CD4-positive, alpha-beta T cell (primary cell): ENCODE results near the gene ONECUT3. TPM values are rescaled to one million over a fixed set of nuclear protein-coding genes. Genes with fewer than 3 reads are reported as not detected.
"Not testable (repeated sequence)": the region's sequence is repeated elsewhere in the genome, so short reads cannot be mapped to it uniquely, and the experiment has no call there.

Experiments
- ATAC-seq: fragments of 200-7000 bp; cut with Tn5 transposase; one replicate; pipeline ENCODE4 v1.10.0; 2022; ENCODE audit warnings: mild to moderate bottlenecking; ENCODE audit not compliant: poor library complexity
- CTCF ChIA-PET: fragments of 350-600 bp; sonication (Branson Sonifier 250); formaldehyde crosslinking; loops from one replicate; lab custom pipeline; 2021; ENCODE audit warnings: antibody characterized with exemption, inconsistent platforms; lab: Charles Lee
- POLR2A ChIA-PET: fragments of 350-600 bp; sonication (Branson Sonifier 250); formaldehyde crosslinking; loops from one replicate; lab custom pipeline; 2021; ENCODE audit warnings: antibody characterized with exemption, inconsistent platforms; lab: Charles Lee
- DNase-seq, 14 experiments: peaks; one replicate each; pipeline ENCODE4 v3.0.0-alpha.2; 2013 to 2020; ENCODE audit warnings: mixed read lengths in 2 of 14
- H3K27ac ChIP-seq, 2 donors: one replicate each; pipeline versions ENCODE4 v1.5.1 to v1.7.0; 2013; ENCODE audit warnings: low read length in 2 of 2, low read depth in 1 of 2, mild to moderate bottlenecking in 1 of 2
- H3K27me3 ChIP-seq, 2 experiments: 1 replicate in 1 of 2; 2 replicates in 1 of 2; pipeline versions ENCODE4 v1.6.1 to v1.7.0; 2013; ENCODE audit warnings: low read length in 2 of 2, control low read depth in 1 of 2, mild to moderate bottlenecking in 1 of 2, moderate library complexity in 1 of 2; ENCODE audit not compliant: insufficient read depth in 2 of 2, control insufficient read depth in 1 of 2
- H3K36me3 ChIP-seq: one replicate; pipeline ENCODE4 v1.6.1; 2013; ENCODE audit warnings: low read length, control low read depth; ENCODE audit not compliant: insufficient read depth
- H3K4me1 ChIP-seq: one replicate; pipeline ENCODE4 v1.6.1; 2013; ENCODE audit warnings: low read length, control low read depth; ENCODE audit not compliant: insufficient read depth
- H3K4me3 ChIP-seq: one replicate; pipeline ENCODE4 v1.5.1; 2013; ENCODE audit warnings: mild to moderate bottlenecking, low read length, moderate library complexity
- H3K9me3 ChIP-seq, 2 experiments: 1 replicate in 1 of 2; 2 replicates in 1 of 2; pipeline versions ENCODE4 v1.6.1 to v1.7.0; 2013; ENCODE audit warnings: low read length in 2 of 2, mild to moderate bottlenecking in 2 of 2, control low read depth in 1 of 2, moderate library complexity in 1 of 2; ENCODE audit not compliant: control insufficient read depth in 1 of 2, insufficient read depth in 1 of 2
- H3K27ac Mint-ChIP-seq: one replicate; pipeline ENCODE4 v1.8.0; 2020; ENCODE audit warnings: mixed read lengths
- H3K27me3 Mint-ChIP-seq: one replicate; pipeline ENCODE4 v1.8.0; 2021; ENCODE audit warnings: mixed read lengths
- H3K36me3 Mint-ChIP-seq: one replicate; pipeline ENCODE4 v1.8.0; 2021; ENCODE audit warnings: low read depth, mixed read lengths
- H3K4me1 Mint-ChIP-seq: one replicate; pipeline ENCODE4 v1.8.0; 2021; ENCODE audit warnings: low read depth, mixed read lengths
- H3K4me3 Mint-ChIP-seq: one replicate; pipeline ENCODE4 v1.8.0; 2020; ENCODE audit warnings: mild to moderate bottlenecking, mixed read lengths
- H3K9me3 Mint-ChIP-seq: one replicate; pipeline ENCODE4 v1.8.0; 2020; ENCODE audit warnings: mixed read lengths
- CTCF ChIP-seq: fragments of 200-600 bp; IDR thresholded peaks from one replicate; pipeline ENCODE4 v1.8.0; 2022; ENCODE audit warnings: antibody characterized with exemption, mild to moderate bottlenecking
- intact Hi-C, 2 experiments: fragments of 100-400 bp; cut with DNase I in 1 of 2; cut with micrococcal nuclease in 1 of 2; formaldehyde crosslinking; loops; one replicate each; pipeline versions ENCODE4 v1.15.1 to v1.9.0; 2023 to 2025; cut with DNase I, micrococcal nuclease
- total RNA-seq, 174 experiments: library from RNA in 2 of 174; stranded (reverse) in 2 of 174; gene quantifications; one replicate each; pipeline ENCODE4 v1.2.3 and lab custom pipeline; 2021 to 2026

Gene ONECUT3
- total RNA-seq, 2 experiments from 2014 or later: not detected

GRCh38 chr19:1760020-1760419 is 6.7 kb downstream of the ONECUT3 start:
- no peak overlapping the region for H3K27ac Mint-ChIP-seq
- Histone ChIP-seq H3K27me3 (peaks cover 83 to 91% of the 10 kb centered on the region in 2 experiments), H3K4me1 (peaks cover 19% of the 10 kb centered on the region), H3K36me3 (no peaks in the 10 kb centered on the region), H3K27ac (no peak overlapping the region), H3K4me3 (no peak overlapping the region), H3K9me3 (peaks cover 0 to 27% of the 10 kb centered on the region in 2 experiments)
- TF ChIP-seq CTCF: no peak
- no peaks in the 10 kb centered on the region for H3K9me3 Mint-ChIP-seq
- ChIA-PET CTCF (no interaction called here), POLR2A (no interaction called here)
- H3K36me3 Mint-ChIP-seq: no peaks in the 10 kb centered on the region
- H3K4me3 Mint-ChIP-seq: no peak overlapping the region
- intact Hi-C loops: no loop called here
- DNase-seq (no peak), ATAC-seq (no peak)
- H3K4me1 Mint-ChIP-seq: no peaks in the 10 kb centered on the region
- peaks cover 76% of the 10 kb centered on the region for H3K27me3 Mint-ChIP-seq

GRCh38 chr19:1760786-1761527 is 7.7 kb downstream of the ONECUT3 start:
- POLR2A ChIA-PET: not testable (repeated sequence)

GRCh38 chr19:1761528-1762242 is 8.4 kb downstream of the ONECUT3 start:
- Histone ChIP-seq H3K4me3 (no peak overlapping the region), H3K27me3 (peaks cover 81 to 93% of the 10 kb centered on the region in 2 experiments), H3K9me3 (peaks cover 0 to 30% of the 10 kb centered on the region in 2 experiments), H3K27ac (no peak overlapping the region), H3K4me1 (peaks cover 8% of the 10 kb centered on the region), H3K36me3 (no peaks in the 10 kb centered on the region)
- TF ChIP-seq CTCF: no peak
- ChIA-PET CTCF (interaction anchor here (1.0 kb wide), 1 partner anchor 216 kb away, joined by 3 read pairs; no protein-coding TSS in a partner anchor), POLR2A (no interaction called here)
- no peaks in the 10 kb centered on the region for H3K9me3 Mint-ChIP-seq
- ATAC-seq (no peak), DNase-seq (no peak)
- intact Hi-C loops: no loop called here
- no peak overlapping the region for H3K27ac Mint-ChIP-seq
- H3K4me1 Mint-ChIP-seq: no peaks in the 10 kb centered on the region
- peaks cover 76% of the 10 kb centered on the region for H3K27me3 Mint-ChIP-seq
- no peaks in the 10 kb centered on the region for H3K36me3 Mint-ChIP-seq
- no peak overlapping the region for H3K4me3 Mint-ChIP-seq

More at GRCh38 chr19:1760786-1761527, 7.7 kb downstream of the ONECUT3 start:
- H3K9me3 Mint-ChIP-seq, H3K4me3 Mint-ChIP-seq, H3K4me1 Mint-ChIP-seq, H3K36me3 Mint-ChIP-seq, H3K27ac Mint-ChIP-seq, H3K36me3 ChIP-seq, ATAC-seq, DNase-seq, H3K27ac ChIP-seq, intact Hi-C loops, H3K4me3 ChIP-seq: not testable (repeated sequence)
- CTCF ChIA-PET: interaction anchor here (0.5 to 1.0 kb wide), 3 partner anchors 99 to 630 kb away, joined by 3 to 4 read pairs (median 3); no protein-coding TSS in a partner anchor
- H3K27me3 ChIP-seq: peaks cover 85 to 92% of the 10 kb centered on the region in 2 experiments
- peaks cover 12% of the 10 kb centered on the region for H3K4me1 ChIP-seq
- H3K27me3 Mint-ChIP-seq: peaks cover 79% of the 10 kb centered on the region
- H3K9me3 ChIP-seq: peaks cover 0 to 31% of the 10 kb centered on the region in 2 experiments
